Gastroesophageal sphincter (tissue), 3 donors: Measurements from ENCODE around the gene ROBO1.

Source experiments
- EP300 ChIP-seq: sonication (generic); formaldehyde crosslinking; IDR thresholded peaks from one replicate; pipeline ENCODE4 v1.6.1; 2017; ENCODE audit warnings: antibody characterized with exemption, mild to moderate bottlenecking
- POLR2A ChIP-seq, 2 donors: fragments of 450-650 bp; IDR thresholded peaks; one replicate each; pipeline ENCODE4 v1.6.1; 2017; ENCODE audit warnings: antibody characterized with exemption in 2 of 2, mild to moderate bottlenecking in 2 of 2, moderate library complexity in 1 of 2
- POLR2AphosphoS5 ChIP-seq: sonication (generic); formaldehyde crosslinking; IDR thresholded peaks from one replicate; pipeline ENCODE4 v1.6.1; 2017; ENCODE audit warnings: antibody characterized with exemption
- TF ChIP-seq, protein P1 (sequence below), 4 experiments: fragments of 200-600 bp in 2 of 4; fragments of 450-650 bp in 2 of 4; sonication (generic) in 1 of 4; IDR thresholded peaks; one replicate each; pipeline ENCODE4 v1.5.1; 2017 to 2019; ENCODE audit warnings: antibody characterized with exemption in 4 of 4, mild to moderate bottlenecking in 2 of 4, moderate library complexity in 2 of 4

DNA sequence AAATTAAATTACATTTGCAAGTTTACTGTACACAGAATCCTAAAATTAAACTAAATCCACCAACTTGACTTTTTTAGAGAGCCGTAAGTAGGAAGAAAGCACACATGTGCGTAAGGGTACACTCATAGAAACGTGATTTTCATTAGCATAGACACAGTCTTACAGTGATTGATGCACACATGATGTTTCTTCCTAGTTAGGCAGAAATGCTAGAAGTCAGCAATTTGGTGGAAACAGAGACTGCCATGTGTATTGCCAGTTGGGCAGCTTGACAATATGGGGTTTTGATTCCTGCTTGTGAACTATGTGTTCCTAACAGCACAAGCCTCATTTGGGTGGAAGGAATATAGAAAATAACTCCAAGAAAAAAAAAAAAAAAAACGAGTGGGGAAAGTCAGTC, 878.5 kb downstream of the ROBO1 start:
- TF ChIP-seq, protein P1, sequence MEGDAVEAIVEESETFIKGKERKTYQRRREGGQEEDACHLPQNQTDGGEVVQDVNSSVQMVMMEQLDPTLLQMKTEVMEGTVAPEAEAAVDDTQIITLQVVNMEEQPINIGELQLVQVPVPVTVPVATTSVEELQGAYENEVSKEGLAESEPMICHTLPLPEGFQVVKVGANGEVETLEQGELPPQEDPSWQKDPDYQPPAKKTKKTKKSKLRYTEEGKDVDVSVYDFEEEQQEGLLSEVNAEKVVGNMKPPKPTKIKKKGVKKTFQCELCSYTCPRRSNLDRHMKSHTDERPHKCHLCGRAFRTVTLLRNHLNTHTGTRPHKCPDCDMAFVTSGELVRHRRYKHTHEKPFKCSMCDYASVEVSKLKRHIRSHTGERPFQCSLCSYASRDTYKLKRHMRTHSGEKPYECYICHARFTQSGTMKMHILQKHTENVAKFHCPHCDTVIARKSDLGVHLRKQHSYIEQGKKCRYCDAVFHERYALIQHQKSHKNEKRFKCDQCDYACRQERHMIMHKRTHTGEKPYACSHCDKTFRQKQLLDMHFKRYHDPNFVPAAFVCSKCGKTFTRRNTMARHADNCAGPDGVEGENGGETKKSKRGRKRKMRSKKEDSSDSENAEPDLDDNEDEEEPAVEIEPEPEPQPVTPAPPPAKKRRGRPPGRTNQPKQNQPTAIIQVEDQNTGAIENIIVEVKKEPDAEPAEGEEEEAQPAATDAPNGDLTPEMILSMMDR (IDR thresholded peaks at IDR 0.05) = no peak
- TF ChIP-seq POLR2A (IDR thresholded peaks at IDR 0.05) = no peak
- TF ChIP-seq EP300 = no peak
- no peak for TF ChIP-seq POLR2AphosphoS5
